ENCODE data around the gene BCAS3.
"Not testable (repeated sequence)": the region's sequence is repeated elsewhere in the genome, so short reads cannot be mapped to it uniquely, and the experiment has no call there.

Gene BCAS3

GRCh38 chr17:61000911-61001310 is 323.3 kb downstream of the BCAS3 start:
- no peak for DNase-seq
- TF ChIP-seq POLR2A (IDR thresholded peaks at IDR 0.05; ENCODE audit: low read length) (no peak), GATA1 (IDR thresholded peaks at IDR 0.05; ENCODE audit: low read depth, low read length) (no peak)

GRCh38 chr17:61002316-61002736 is 324.7 kb downstream of the BCAS3 start:
- TF ChIP-seq GATA1 (IDR thresholded peaks at IDR 0.05; ENCODE audit: low read depth, low read length) (no peak), POLR2A (IDR thresholded peaks at IDR 0.05; ENCODE audit: low read length) (no peak)
- DNase-seq: peak; percentile 42 to 58

- DNase-seq: no peak
- TF ChIP-seq POLR2A (IDR thresholded peaks at IDR 0.05; ENCODE audit: low read length) (no peak), GATA1 (IDR thresholded peaks at IDR 0.05; ENCODE audit: low read depth, low read length) (no peak)
Measured at GRCh38 chr17:61005358-61005757, 327.7 kb downstream of the BCAS3 start.

- DNase-seq: not testable (repeated sequence)
Measured at GRCh38 chr17:61005958-61006357, 328.3 kb downstream of the BCAS3 start.

GRCh38 chr17:61007980-61008379 is 330.3 kb downstream of the BCAS3 start:
- no peak for TF ChIP-seq POLR2A (IDR thresholded peaks at IDR 0.05; ENCODE audit: low read length)
- no peak for TF ChIP-seq GATA1 (IDR thresholded peaks at IDR 0.05; ENCODE audit: low read depth, low read length)
- no peak for DNase-seq

GRCh38 chr17:61009663-61010062 is 332.0 kb downstream of the BCAS3 start:
- DNase-seq: no peak
- TF ChIP-seq GATA1 (IDR thresholded peaks at IDR 0.05; ENCODE audit: low read depth, low read length) (no peak), POLR2A (IDR thresholded peaks at IDR 0.05; ENCODE audit: low read length) (no peak)

DNA sequence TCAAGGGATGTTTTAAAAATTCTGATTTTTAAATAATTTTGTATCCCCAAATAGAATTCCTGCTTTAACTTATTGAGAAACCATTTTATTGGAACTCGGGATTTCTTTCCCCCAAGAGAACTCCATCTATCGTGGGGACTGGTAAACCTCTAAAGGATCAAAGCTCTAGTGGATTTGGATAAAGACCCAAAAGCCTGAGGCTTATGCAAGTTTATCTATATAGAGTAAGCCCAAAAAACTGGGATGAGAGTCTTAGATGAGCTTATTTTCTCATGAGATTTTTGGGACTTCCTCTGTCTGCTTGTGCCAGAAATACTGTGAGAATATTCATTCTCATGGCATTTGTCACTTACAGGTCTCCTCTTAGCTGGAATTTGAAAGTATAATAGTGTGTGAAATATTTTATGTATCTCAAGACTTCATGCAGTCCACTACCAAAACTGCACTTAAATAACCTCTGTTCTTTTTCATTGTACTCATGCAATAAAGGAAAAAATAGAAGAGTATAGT is 333.1 kb downstream of the BCAS3 start:
- TF ChIP-seq POLR2A (IDR thresholded peaks at IDR 0.05; ENCODE audit: low read length) (no peak), GATA1 (IDR thresholded peaks at IDR 0.05; ENCODE audit: low read depth, low read length) (no peak)
- DNase-seq: no peak

DNA sequence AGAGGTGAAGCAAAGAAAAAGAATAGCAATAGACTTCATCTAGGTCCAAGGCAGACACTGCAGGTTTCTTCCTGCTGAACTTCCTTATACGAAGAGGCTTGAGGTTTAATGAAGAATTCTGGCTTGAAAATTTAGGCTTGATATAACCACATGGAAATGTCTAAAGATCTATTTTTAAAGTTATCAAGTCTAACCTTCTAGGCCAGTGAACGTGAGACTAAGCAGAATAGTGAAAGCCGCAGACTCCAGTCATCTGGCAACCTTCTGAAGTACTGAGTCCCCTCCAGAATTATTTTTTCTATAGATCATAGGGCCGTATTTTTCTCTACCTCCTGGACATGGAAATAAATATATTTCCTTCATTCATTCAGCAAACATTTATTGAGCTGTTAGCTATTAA is 333.6 kb downstream of the BCAS3 start:
- no peak for DNase-seq
- TF ChIP-seq POLR2A (IDR thresholded peaks at IDR 0.05; ENCODE audit: low read length) (no peak), GATA1 (IDR thresholded peaks at IDR 0.05; ENCODE audit: low read depth, low read length) (no peak)

- DNase-seq: no peak
- no peak for TF ChIP-seq POLR2A (IDR thresholded peaks at IDR 0.05; ENCODE audit: low read length)
- no peak for TF ChIP-seq GATA1 (IDR thresholded peaks at IDR 0.05; ENCODE audit: low read depth, low read length)
Measured at GRCh38 chr17:61015966-61016365, 338.3 kb downstream of the BCAS3 start.

DNA sequence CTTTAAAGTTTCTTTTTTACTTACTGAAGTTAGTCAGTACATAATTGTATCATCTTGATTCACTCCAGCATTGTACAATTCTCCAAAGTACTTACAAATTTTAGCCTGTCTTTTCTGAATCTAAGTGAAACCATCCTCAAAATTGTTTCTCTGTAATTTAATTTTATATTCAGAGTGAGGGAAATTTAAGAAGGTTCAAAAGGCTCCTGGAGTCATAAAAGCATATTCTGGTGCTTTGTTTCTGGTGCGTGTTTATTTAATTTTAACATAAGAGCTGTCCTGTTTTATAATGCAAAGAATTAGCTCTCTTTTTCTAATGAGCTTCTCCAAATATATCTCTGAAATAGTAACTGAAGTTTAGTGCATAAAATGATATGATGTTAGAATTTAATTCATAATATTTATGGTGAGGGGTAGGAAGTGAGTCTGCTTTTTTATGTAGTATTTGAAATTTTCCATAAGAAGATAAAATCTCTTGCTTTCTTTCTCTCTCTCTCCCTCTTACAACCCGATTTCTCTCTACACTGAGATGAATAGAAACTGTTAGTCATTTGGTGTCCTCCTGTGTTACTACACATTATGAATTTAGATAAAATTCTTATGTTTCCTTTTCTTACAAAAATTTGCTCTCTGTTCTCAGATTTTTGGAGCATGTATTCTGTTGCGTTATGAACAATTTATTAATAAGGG is 339.8 kb downstream of the BCAS3 start:
- no peak for DNase-seq
- TF ChIP-seq GATA1 (IDR thresholded peaks at IDR 0.05; ENCODE audit: low read depth, low read length) (no peak), POLR2A (IDR thresholded peaks at IDR 0.05; ENCODE audit: low read length) (no peak)

DNA sequence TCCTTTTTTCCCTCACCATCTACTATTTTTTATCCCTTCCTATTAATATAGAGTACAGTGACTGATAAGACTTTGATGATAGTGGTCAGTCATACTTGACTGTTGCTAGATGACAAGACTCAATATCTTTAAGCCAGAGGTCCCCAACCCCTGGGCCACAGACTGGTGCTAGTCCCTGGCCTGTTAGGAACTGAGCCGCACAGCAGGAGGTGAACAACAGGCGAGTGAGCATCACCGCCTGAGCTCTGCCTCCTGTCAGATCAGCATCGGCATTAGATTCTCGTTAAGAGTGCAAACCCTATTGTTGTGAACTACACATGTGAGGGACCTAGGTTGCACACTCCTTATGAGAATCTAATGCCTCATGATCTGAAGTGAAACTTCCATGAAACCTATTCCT is 341.3 kb downstream of the BCAS3 start:
- no peak for TF ChIP-seq GATA1 (IDR thresholded peaks at IDR 0.05; ENCODE audit: low read depth, low read length)
- no peak for DNase-seq

GRCh38 chr17:61023996-61024395 is 346.3 kb downstream of the BCAS3 start:
- DNase-seq: no peak
- TF ChIP-seq POLR2A (IDR thresholded peaks at IDR 0.05; ENCODE audit: low read length) (no peak), GATA1 (IDR thresholded peaks at IDR 0.05; ENCODE audit: low read depth, low read length) (no peak)

DNA sequence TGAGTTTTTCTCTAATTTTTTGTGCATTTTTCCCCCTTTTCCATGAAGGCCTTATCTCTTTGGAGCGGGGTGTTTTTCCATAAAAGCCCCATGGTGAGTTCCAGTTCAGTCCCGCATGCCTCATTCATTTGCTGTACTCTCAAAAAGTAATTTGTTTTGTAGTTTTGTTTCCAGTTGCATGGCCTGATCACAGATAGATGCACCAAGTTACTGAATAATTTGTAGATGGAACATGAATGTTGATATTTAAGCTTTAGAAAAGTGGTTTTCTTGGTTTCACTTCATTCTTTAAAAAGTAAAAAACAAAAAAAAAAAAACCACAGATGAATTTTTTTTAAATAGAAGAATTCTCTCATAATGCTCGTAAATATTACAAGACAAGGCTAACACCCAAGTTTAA is 349.2 kb downstream of the BCAS3 start:
- no peak for DNase-seq
- TF ChIP-seq GATA1 (IDR thresholded peaks at IDR 0.05; ENCODE audit: low read depth, low read length) (no peak), POLR2A (IDR thresholded peaks at IDR 0.05; ENCODE audit: low read length) (no peak)

- DNase-seq: no peak
- TF ChIP-seq POLR2A (IDR thresholded peaks at IDR 0.05; ENCODE audit: low read length) (no peak), GATA1 (IDR thresholded peaks at IDR 0.05; ENCODE audit: low read depth, low read length) (no peak)
Measured at GRCh38 chr17:61029181-61029580, 351.5 kb downstream of the BCAS3 start.

DNA sequence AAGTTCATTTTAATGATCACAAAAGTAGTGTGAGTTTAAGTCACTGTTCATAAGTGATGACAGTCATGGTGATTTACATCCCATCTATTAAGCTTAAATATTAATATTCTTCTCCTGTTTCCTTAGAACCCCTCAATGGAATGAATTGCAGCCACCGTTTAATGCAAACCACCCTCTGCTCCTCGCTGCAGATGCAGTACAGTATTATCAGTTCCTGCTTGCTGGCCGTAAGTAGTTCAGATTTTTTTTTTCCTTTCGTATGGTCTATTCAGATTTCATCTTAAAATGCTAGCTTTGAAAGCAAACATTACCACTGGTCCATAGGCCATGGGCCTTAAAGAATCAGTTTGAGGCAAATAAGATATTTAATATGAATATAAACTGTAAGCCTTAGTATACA is 363.0 kb downstream of the BCAS3 start:
- TF ChIP-seq POLR2A (IDR thresholded peaks at IDR 0.05; ENCODE audit: low read length) (no peak), GATA1 (IDR thresholded peaks at IDR 0.05; ENCODE audit: low read depth, low read length) (no peak)
- DNase-seq: no peak

DNA sequence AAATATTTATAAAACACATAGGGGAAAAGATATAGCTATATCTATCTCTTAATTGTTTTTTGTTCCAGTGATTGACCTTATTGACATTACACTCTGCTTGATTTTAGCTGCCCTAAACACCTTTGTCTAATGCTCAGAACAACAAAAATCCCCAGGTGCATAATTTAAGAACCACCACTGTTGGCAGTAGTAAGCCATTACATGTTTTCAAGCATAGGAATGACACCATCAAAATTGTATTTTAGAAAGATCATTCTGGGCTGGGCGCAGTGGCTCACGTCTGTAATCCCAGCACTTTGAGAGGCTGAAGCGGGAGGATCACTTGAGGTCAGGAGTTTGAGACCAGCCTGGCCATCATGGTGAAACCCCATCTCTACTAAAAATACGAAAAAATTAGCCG is 364.7 kb downstream of the BCAS3 start:
- not testable (repeated sequence) for DNase-seq

Measured in erythroblast (primary cell).